Panc1 (cell line): ENCODE data around the gene GRM4.

Source experiments
- POLR2AphosphoS5 ChIP-seq: IDR thresholded peaks from 2 replicates; pipeline ENCODE4 v1.6.1; 2012; ENCODE audit warnings: mild to moderate bottlenecking, low read depth, low read length, moderate library complexity
- REST ChIP-seq, 2 experiments: IDR thresholded peaks; 2 replicates each; pipeline ENCODE4 v1.6.1; 2011 to 2012; ENCODE audit warnings: low read depth in 2 of 2, control low read depth in 1 of 2, low read length in 1 of 2, mild to moderate bottlenecking in 1 of 2, moderate library complexity in 1 of 2; ENCODE audit not compliant: insufficient read depth in 1 of 2
- SIN3A ChIP-seq: IDR thresholded peaks from 2 replicates; pipeline ENCODE4 v1.6.1; 2012; ENCODE audit warnings: low read depth, mild to moderate bottlenecking, low read length, moderate library complexity, borderline replicate concordance; ENCODE audit not compliant: insufficient read depth
- TF ChIP-seq, protein P1 (sequence below): fragments of 450-650 bp; IDR thresholded peaks from 2 replicates; pipeline ENCODE4 v1.5.1; 2017; ENCODE audit warnings: mild to moderate bottlenecking

GRCh38 chr6:34063651-34064050 is 82.2 kb downstream of the GRM4 start:
- TF ChIP-seq, protein P1, sequence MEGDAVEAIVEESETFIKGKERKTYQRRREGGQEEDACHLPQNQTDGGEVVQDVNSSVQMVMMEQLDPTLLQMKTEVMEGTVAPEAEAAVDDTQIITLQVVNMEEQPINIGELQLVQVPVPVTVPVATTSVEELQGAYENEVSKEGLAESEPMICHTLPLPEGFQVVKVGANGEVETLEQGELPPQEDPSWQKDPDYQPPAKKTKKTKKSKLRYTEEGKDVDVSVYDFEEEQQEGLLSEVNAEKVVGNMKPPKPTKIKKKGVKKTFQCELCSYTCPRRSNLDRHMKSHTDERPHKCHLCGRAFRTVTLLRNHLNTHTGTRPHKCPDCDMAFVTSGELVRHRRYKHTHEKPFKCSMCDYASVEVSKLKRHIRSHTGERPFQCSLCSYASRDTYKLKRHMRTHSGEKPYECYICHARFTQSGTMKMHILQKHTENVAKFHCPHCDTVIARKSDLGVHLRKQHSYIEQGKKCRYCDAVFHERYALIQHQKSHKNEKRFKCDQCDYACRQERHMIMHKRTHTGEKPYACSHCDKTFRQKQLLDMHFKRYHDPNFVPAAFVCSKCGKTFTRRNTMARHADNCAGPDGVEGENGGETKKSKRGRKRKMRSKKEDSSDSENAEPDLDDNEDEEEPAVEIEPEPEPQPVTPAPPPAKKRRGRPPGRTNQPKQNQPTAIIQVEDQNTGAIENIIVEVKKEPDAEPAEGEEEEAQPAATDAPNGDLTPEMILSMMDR, result no peak
- no peak for TF ChIP-seq POLR2AphosphoS5
- no peak for TF ChIP-seq REST (IDR thresholded peaks at IDR 0.05; ENCODE audit: insufficient read depth in 1 of 2, low read depth in 2 of 2, low read length in 1 of 2)
- no peak for TF ChIP-seq SIN3A
